HG02588 (cell line): ENCODE data around the gene SARDH.
"Not testable (repeated sequence)": the region's sequence is repeated elsewhere in the genome, so short reads cannot be mapped to it uniquely, and the experiment has no call there.

ENCODE experiments used
- ATAC-seq: cut with Tn5 transposase; IDR thresholded peaks from one replicate; pipeline ENCODE4 v1.9.1; 2021; ENCODE audit warnings: mild to moderate bottlenecking, moderate library complexity; ENCODE audit not compliant: unreplicated experiment

SARDH gene

DNA sequence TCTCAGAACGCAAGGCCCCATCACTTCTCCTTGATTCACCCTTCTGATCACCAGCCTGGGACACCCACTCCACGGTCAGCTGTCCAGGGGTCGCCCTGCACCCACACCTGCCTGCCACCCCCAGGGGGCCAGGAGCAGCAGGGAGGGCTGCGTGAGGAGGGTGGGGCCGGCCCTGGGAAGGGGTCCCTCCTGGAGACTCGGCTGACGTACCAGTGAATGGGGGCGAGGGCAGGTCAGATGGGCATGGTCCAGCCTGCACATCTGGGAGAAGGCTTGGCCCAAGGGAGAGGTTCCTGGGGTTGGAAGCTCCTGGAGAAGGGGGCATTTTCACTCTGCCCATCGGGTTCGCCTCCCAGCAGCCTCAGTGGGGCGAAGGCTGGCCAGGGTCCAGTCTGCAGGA lies 21.8 kb upstream of the SARDH start:
- ATAC-seq, result no peak

DNA sequence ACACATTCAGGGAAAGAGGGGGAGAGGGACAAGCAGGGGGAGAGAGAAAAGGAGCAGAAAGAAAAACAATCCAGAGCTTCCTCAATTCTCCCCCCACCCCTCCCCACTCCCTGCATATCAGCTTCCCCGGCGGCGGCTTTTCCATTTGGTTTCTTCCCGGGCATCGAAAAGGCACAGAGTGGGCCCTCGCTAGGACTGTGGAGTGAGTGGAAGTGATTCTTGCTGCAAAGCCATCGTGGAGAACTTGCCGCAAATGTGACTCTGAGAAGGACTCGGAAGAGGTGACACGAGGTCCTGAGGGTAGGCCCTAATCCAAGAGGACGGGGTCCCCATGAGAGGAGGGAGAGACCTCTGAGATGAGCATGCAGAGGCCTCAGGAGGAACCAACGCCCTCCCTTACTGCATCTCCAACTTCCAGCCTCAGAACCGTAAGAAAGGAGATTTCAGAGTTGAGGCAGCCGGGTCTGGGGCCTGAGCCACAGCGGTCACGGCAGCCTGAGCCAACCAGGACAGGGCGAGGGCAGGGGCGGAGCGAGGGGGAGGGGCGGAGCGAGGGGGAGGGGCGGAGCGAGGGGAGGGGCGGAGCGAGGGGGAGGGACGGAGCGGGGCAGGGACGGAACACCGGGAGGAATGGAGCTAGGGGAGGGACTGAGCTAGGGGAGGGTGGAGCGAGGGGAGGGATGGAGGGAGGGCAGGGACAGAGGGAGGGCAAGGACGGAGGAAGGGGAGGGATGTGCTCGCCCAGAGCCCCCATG lies 21.2 kb upstream of the SARDH start:
- ATAC-seq, result no peak

DNA sequence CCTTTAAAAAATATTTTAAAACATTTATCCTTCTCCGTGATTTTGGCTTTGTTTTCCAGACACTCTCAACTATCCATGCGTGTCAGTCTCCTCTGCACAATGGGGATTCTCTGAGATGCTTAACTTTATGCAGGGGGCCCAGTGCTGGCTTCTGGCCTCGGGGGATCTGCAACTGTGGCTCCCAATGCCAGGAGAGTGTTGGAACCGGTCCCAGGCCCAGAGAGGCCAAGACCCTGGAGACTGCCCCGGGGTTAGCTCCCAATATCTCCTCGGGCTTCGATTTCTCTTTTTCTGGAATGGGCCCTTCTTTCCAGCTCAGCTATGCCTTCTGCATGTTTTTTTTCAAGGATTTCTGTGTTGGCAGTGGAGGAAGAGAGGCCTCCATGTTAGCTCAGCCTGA lies 20.1 kb upstream of the SARDH start:
- no peak for ATAC-seq

DNA sequence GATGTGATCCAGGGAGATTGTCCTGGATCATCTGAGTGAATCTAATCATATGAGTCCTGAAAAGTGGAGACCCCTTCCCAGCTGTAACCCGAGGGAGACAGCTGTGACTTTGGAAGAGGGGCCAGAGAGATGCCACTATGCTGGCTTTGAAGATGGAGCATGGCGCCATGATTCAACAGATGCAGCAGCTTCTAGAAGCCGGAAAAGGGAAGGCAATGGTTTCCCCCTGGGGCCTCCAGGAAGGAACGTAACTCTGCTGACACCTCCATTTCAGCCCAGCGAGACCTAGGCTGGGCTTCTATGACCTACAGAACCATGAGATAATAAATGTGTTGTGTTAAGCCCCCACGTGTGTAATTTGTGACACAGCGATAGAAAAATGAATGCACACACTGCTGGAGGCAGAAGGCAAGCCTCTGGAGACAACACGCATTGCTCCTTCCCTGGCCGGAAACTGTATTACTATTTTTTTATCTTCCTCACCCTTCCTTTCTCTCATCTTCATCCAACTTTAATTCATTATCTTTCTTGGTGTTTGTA lies 16.6 kb upstream of the SARDH start:
- no peak for ATAC-seq

DNA sequence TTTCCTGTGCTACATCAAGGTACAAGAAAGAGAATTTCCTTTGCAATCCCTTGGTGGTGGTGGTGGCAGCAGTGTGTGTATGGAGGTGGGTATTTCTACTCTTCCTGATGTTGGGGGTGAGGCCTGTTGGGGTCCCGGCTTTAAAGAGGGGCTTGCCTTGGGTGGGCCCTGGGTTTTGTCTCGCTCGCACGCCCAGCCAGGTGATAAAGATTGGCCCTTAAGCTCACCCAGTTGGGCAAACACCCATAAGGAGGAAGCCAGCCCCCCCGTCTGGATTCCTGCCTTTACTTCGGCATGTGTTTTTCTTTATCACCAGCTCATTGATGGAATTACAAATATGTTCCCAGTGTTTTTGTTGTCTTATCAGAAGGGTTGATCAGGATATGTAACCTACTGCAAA lies 16.0 kb upstream of the SARDH start:
- no peak for ATAC-seq

DNA sequence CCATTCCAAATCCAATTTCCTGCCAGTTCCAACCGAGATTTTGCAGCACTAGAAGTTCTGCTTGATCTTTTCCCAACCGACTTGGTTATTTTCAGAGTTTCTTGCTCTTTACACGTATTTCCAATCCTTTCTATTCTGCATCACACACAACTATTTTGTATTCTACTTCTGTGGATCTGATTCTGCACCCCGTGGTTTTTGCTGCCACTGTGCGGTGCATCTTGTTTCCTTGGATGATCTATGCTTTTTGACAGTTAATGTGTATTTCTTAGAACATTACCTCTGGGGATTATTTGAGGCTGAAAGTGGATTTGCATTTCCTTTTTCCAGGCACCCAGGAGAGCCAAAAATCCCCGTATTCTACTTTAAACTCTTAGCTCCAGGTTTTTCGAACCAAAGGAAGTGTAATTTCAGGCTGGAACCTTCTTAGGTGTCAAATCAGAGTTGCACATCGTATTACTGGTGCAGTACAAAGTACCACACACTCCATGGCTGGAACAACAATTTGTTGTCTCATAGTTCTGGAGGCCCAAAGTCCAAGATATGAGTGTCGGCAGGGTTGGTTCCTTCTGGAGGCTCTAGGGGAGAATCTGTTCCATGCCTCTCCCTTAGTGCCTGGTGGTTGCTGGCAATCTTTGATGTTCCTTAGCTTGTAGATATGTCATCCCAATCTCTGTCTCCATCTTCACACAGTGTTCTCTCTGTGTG lies 14.7 kb upstream of the SARDH start:
- no peak for ATAC-seq

DNA sequence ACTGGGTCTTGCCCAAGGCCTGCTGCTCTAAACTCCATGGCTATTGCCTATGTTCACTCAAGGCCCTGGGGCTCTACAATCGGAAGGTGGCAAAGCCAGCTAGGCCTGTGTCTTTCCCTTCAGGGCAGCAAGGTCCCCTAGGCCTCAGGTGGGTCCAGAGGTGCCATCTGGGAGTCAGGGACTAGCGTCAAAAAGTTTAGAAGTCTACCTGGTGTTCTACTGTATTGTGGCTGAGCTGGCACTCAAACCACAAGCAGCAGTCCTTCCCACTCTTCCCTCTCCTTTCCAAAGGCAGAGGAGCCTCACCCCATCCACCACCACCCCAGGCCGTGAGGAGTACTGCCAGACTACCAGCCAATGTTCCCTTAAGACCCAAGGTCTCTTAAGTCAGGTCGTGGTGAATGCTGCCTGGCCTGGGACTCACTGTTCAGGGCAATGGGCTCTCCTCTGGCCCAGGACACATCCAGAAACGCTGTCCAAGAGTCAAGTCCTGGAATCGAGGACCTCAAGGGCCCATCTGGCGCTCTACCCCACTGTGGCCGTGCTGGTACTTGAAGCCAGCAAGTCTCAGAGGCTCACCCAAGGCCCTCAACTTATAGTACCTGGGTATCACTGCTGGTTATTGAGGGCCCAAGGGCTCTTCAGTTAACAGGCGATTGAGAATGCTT lies 13.0 kb upstream of the SARDH start:
- ATAC-seq, result no peak

DNA sequence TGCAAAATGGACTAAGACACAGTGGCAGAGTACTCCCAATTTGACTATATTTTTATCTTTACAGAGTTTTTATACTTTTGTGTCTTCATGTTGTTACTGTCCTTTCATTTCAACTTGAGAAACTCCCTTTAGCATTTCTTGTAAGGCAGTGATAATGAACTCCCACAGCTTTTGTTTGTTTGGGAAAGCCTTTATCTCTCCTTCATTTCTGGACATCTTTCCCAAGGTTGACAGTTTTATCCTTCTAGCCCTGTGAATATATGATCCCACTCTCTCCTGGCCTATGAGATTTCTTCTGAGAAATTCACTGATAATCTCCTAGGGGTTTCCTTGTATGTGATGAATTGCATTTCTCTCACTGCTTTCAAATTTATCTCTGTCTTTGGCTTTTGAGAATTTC lies 9.2 kb upstream of the SARDH start:
- ATAC-seq, result no peak

DNA sequence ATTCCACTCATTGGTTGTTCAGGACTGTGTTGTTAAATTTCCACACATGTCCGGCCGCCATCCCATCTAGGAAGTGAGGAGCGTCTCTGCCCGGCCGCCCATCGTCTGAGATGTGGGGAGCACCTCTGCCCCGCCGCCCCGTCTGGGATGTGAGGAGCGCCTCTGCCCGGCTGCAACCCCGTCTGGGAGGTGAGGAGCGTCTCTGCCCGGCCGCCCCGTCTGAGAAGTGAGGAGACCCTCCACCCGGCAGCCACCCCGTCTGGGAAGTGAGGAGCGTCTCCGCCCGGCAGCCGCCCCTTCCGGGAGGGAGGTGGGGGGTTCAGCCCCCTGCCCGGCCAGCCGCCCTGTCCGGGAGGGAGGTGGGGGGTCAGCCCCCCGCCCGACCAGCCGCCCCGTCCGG lies 6.4 kb upstream of the SARDH start:
- ATAC-seq, result not testable (repeated sequence)

DNA sequence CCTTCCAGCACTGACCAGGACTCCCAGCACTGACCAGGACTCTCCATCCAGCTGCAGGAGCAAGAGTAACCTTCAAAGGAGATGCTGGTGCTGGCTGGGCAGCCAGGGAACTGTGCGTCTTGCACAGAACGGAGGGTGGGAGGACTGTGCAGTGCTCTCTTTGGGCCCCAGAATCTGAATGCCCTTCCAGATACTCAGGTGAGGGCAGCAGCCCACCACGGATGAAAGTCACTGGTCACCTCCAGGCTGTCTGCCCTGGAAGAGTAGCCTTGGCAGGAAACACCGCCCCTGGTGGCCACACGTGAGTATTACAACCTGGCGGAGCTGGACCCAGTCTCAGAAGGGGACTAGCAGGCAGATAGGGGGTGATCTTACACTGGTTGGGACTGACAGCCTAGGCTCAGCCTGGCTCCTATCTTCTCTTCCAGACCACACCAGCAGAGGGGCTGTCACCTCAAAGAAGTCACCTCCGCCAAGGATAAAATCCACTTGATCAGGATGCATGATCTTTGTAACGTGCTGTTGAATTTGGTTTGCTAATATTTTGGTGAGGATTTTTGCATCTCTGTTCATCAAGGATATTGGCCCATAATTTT lies 4.8 kb upstream of the SARDH start:
- ATAC-seq, result no peak

DNA sequence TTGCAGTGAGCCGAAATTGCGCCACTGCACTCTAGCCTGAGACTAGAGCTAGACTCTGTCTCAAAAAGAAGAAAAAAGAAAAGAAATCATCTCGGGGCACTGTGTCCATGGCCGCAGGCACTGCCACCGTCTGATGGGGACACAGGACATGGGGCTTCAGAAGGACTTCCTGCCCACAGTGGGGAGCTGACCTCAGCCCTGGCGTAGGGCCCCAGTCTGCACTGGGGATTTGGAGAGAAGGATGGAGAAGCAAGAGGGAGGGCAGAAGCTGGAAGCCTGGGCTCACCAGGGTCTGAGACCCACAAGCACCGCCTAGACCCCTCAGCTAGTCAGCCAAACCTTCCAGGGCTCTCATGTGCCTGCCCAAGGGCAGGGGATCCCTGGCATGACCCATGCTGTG lies 4.1 kb upstream of the SARDH start:
- no peak for ATAC-seq

DNA sequence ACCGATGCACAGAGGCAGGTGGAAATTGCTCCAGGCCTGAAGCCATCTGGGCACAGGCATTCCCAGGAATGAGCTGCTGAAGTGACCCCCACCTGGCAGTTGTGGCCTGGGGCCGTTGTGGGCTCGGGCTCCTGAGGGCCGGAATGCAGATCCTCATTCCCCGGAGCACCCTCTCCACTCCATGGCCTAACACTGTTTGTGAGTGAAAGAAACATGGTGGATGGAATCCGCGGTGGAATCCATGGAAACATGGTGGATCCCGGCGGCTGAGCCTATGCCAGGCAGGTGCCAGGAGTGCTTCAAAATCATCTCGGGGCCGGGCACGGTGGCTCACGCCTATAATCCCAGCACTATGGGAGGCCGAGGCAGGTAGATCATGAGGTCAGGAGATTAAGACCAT lies 3.6 kb upstream of the SARDH start:
- no peak for ATAC-seq

DNA sequence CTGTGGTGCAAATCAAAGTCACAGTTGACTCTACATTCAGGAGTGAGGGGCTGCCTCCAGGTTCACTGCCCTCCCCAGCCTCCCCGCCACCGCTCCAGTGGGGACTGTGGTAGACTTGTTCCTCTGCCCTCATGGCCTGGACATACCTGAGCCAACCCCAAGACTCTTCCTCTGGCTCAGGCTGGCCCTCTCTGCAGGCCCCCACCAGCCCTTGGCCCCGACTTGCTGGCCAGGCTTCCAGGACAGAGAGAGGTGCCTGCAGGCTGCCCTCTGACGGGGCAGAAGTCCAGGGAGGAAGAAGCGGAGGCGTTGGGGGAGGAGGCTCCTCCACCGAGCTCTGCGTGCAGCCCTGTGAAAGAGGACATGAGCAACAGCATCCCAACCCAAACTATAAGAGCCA lies 2.8 kb upstream of the SARDH start:
- ATAC-seq, result no peak

DNA sequence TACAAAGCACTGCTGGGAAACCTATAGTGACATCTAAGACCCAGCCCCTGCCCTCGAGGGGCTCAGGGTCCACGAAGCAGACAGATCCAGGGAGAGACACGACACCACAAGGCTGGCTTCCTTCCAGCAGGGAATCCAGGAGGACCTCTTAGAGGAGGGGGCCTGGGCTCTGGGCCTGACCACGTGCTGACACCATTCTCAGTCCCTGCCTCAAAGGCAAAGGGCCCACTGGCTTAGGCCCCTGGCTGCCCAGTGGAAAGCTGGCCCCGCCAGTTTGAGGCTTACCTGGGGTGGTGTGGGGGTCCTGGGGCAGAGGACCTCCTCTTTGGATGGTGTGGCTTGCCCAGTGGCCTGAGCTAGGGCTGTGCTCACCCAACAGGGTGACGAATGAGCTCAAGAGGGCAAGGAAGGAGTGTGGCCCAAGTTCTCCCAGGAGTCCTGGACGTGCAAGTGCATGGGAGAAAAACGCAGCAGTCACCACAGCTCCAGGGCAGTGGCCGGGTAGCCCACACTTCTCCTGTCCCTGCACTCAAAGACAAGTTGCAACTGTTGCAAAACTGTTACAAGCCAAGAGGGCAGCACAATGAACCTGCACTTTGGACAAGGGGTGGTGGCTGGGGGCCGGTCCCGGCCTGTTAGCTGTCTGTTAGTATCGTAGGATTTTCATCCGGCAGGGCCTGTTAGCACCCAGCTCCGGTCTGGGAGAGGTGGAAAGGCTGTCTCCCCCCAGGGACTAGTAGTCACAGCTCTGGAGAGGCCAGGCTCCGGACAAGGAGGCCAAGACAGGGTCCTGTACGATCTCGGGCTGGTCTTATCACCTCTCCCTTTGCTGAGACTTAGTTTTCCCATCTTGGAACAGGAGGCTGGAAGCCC lies 1.5 kb upstream of the SARDH start:
- no peak for ATAC-seq

DNA sequence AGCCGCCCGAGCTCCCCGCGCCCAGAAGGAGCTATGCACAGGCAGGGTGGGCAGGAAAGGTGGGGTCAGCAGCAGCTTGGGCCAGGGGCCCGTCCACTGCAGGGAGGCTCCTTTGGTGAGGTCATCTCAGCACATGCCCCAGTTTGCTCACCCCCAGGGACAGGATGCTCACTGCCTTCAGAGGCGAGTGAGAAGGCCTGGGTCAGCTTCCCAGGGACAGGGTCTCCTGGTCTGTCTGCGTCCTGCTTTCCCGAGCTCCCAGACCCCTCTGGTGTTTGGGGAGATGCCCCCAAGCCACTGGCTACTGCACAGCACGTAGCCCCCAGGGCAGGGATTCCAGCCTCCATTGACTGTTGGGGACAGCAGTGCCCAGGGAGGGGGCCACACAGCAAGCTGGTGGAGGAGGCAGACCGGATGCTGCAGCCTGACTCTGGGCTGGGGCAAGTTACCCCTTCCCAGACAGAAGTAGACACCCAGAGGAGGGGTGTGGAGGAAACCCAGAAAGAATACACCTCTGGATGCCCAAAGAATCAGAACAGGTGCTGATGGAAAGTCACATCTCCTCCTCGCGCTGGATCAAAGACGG lies 581 bp upstream of the SARDH start:
- ATAC-seq, result no peak

DNA sequence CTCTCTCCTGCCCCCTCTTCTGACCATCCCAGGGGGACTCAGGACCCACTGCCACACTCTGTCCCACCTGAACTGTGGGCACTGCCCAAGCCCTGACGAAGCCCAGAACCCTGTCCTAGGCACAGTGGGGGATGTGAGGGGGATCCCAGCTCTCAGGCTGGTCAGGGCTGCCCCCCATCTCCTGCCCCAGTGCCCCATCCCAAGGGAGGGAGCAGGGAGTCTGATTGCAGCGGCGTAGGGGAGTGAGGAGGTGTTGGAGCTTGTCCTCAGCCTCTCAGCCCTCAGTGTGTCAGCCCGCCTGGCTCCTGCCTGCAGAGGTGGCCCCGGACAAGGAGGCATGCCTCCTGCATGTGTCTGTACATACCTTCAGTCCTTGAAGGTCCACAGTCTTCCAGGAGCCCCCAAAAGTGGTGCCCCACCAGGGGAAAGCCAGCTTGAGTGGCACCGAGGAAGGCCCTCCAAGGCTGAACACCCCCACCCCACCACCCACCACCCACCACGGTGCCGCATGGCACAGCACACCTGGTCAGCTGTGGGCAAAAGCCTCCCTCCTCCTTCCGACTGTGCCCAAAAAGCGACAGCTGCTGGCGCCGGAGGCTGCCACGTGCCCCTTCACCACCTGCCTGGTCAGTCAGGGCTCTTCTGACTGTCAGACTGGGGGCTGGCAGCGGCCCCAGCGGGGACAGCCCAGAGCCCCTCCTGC lies 930 bp downstream of the SARDH start:
- no peak for ATAC-seq

DNA sequence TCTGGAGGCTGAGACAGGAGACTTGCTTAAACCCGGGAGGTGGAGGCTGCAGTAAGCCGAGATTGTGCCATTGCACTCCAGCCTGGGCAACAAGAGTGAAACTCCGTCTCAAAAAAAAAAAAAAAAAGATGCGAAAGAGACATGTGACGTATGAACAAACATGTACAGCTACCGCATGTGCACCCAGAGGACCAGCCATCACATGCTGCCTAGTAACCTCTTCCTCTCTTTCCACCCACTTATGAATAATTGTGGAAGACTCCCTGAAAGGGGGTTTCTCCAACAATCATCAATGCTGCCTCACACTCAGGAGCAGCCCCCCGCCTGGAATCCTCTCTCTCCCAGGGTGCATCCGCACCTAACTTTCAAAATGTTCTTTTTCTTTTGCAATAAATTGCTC lies 2.2 kb downstream of the SARDH start:
- no peak for ATAC-seq

DNA sequence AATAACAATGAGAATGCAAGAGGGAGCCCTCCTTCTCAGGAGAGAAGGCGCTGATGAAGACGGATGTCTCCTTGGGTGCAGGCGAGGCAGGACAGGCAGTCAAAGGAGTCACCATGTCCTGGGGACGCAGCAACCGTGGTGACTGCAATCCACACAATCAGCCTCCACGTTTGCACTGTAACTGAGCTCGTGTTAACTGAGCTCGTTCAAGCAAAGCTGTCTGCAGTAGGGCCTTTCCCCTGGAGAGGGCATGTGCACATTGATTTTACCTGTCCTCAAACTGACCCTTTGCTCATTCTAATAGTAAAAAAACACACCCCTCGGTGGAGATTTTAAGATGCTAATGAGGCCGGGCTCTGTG lies 2.8 kb downstream of the SARDH start:
- ATAC-seq, result no peak

DNA sequence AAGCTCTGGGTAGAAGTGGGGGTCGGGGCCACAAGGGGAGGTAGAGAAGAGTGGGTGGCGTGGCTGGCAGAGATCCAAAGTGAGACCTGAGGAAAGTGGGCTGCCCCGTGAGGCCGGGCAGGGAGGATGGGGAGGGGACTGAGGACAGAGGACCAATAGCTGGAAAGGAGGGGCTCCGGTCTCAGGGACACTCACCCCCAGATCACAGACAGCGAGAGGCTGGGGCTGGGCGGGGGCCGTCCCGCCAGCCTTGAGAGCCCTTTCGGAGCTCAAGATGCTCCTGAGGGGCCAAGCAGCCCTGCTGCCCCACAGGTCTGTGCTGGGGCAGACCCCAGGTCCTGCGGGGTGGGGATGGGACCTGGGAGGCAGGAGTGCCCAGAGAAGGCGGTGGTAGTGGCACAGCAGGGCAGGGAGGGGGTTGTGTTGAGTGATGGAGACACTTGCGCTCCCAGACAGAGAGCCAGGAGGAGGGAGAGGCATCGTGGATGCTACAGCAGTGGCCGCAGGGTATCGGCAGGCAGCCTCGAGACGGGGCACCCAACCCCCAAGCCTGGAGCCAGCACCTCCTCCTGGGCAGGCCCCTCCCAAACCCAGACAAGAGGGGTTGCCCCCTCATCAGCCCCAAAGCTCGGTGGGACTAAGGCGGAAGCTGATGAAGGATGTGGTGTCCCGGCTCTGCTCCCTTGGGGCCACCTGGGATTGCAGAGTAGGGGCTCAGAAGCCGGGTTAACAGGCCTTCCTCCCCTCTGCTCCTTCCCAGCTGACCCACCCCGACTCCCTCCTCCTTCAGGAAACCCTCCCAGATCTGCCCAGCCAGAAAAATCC lies 3.4 kb downstream of the SARDH start:
- ATAC-seq, result no peak
